Measurements from ENCODE around the gene OR1K1.

OR1K1 gene, protein sequence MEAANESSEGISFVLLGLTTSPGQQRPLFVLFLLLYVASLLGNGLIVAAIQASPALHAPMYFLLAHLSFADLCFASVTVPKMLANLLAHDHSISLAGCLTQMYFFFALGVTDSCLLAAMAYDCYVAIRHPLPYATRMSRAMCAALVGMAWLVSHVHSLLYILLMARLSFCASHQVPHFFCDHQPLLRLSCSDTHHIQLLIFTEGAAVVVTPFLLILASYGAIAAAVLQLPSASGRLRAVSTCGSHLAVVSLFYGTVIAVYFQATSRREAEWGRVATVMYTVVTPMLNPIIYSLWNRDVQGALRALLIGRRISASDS

GRCh38 chr9:122800066-122801060 lies at the start of gene OR1K1:
TSS of gene OR1K1 (plus strand) at chr9:122800123. CDS start at chr9:122800123, 0 bp downstream.
- DNase-seq (ENCODE audit: low read depth, low spot score): no peak
- in situ Hi-C loops (cut with HindIII; ENCODE audit: low sequenced_read_pairs): no loop called here
- H3K4me3 ChIP-seq (ENCODE audit: low read depth, low read length): no peak within 1 kb of the TSS
- TF ChIP-seq CTCF (IDR thresholded peaks at IDR 0.05; ENCODE audit: low read depth, low read length): no peak

DNA sequence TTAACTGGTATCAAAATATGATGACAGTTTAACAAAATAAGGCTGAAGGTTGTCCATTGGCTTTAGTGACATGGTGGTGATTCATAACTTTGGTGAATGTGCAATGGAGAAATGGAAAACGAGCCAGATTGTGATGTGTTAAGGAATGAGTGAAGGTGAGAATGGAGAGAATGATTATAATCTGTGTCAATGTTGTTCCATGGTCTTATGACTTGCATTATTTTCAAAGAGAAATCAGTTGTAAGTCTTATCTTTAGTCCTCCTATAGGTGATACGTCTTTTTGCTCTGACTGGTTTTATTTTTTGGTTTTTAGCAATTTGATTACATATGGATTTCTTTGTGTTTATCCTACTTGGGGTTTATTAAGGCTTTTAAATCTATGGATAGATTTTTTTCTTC lies 45.1 kb upstream of the OR1K1 start:
- TF ChIP-seq CTCF (IDR thresholded peaks at IDR 0.05; ENCODE audit: low read depth, low read length): no peak
- no peak for DNase-seq (ENCODE audit: low read depth, low spot score)
- H3K4me3 ChIP-seq (ENCODE audit: low read depth, low read length): no peak overlapping the region
- in situ Hi-C loops (cut with HindIII; ENCODE audit: low sequenced_read_pairs): no loop called here

DNA sequence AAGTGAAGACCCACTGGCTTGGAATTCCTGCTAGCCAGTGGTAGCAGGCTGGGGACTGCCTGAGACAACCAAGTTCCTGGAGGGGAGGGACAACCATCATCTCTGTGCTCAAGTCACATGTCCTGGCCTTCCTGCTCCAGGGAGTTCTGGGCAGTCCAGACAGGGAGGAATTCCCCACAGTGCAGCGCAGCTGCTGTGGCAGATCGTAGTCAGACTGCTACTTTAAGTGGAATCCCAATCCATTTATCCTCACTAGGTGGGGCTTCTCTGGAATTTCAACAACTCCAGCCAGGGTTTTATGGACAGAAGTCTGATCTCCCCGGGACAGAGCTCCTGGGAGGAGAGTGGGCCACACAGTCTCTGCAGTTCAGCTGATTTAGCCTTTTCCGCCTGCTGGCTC lies 32.1 kb upstream of the OR1K1 start:
- H3K4me3 ChIP-seq (ENCODE audit: low read depth, low read length): no peak overlapping the region
- in situ Hi-C loops (cut with HindIII; ENCODE audit: low sequenced_read_pairs): no loop called here
- no peak for DNase-seq (ENCODE audit: low read depth, low spot score)
- no peak for TF ChIP-seq CTCF (IDR thresholded peaks at IDR 0.05; ENCODE audit: low read depth, low read length)

DNA sequence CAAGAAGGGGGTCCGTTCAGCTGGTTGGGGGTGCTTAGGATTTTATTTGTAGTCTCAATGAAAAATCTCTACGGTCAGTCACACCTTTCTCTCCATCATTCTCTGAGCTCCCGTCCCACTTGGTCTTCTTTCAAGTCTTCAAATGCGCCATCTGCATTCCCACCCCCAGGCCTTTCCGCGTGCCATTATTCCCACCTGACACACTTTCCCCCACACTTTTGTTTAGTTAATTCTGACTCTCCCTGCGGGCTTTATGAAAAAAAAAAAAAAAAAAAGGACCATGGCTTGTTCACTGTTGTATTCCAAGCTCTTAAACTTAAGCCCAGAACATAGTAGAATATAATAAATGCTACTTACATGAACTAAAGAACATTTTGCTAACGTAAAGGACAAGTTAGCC lies 22.9 kb upstream of the OR1K1 start:
- TF ChIP-seq CTCF (IDR thresholded peaks at IDR 0.05; ENCODE audit: low read depth, low read length): no peak
- H3K4me3 ChIP-seq (ENCODE audit: low read depth, low read length): no peak overlapping the region
- in situ Hi-C loops (cut with HindIII; ENCODE audit: low sequenced_read_pairs): no loop called here
- DNase-seq (ENCODE audit: low read depth, low spot score): no peak

- in situ Hi-C loops (cut with HindIII; ENCODE audit: low sequenced_read_pairs): no loop called here
- peak; percentile 3 for DNase-seq (ENCODE audit: low read depth, low spot score)
- no peak overlapping the region for H3K4me3 ChIP-seq (ENCODE audit: low read depth, low read length)
- no peak for TF ChIP-seq CTCF (IDR thresholded peaks at IDR 0.05; ENCODE audit: low read depth, low read length)
These were observed 21.8 kb upstream of the OR1K1 start for GRCh38 chr9:122777935-122778627.

DNA sequence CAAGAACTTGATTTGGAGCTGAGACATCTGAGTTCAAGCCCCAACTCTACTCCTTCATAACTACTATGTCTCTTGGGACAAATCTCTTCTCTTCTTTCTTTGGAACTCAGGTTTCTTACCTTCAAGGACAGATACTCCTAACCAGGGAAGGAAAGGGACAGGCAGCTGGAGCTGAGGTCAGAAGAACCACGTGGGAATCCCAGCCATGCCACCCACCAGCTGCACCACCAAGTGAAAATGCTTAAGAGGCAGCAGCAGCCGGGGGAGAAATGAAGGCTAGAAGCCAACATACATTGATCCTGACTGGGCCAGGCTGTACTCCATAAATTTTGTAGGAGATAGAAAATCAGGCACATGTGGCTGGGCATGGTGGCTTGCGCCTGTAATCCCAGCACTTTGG lies 20.7 kb upstream of the OR1K1 start:
- no peak overlapping the region for H3K4me3 ChIP-seq (ENCODE audit: low read depth, low read length)
- no peak for TF ChIP-seq CTCF (IDR thresholded peaks at IDR 0.05; ENCODE audit: low read depth, low read length)
- DNase-seq (ENCODE audit: low read depth, low spot score): no peak
- in situ Hi-C loops (cut with HindIII; ENCODE audit: low sequenced_read_pairs): no loop called here

Measured in astrocyte of the spinal cord (primary cell).